Lower leg skin (tissue), 4 donors: ENCODE data around the gene RHBDF1. TPM values are rescaled to one million over a fixed set of nuclear protein-coding genes. Genes with fewer than 3 reads are reported as not detected.
A peak's percentile ranks its signal among the peaks of the same experiment; 100 is the strongest.

Experiments
- DNase-seq, 2 donors: peaks; one replicate each; pipeline ENCODE4 v3.0.0-alpha.2; 2019; ENCODE audit warnings: low spot score in 2 of 2
- H3K4me3 ChIP-seq: fragments of 200-600 bp; sonication (generic); 2 replicates; pipeline ENCODE4 v1.5.1; 2017; ENCODE audit warnings: mild to moderate bottlenecking, low read depth; ENCODE audit not compliant: poor library complexity, severe bottlenecking
- CTCF ChIP-seq, 3 donors: fragments of 450-650 bp; IDR thresholded peaks; one replicate each; pipeline ENCODE4 v1.5.1; 2016; ENCODE audit warnings: antibody characterized with exemption in 3 of 3, mild to moderate bottlenecking in 3 of 3, moderate library complexity in 2 of 3
- POLR2A ChIP-seq, 2 donors: fragments of 450-650 bp; IDR thresholded peaks; one replicate each; pipeline ENCODE4 v1.6.1; 2016 to 2017; ENCODE audit warnings: antibody characterized with exemption in 2 of 2, mild to moderate bottlenecking in 1 of 2, moderate library complexity in 1 of 2
- WGBS, 2 donors: methylation state at CpG; one replicate each; pipeline ENCODE4 v1.1.5; 2018; 5-methylcytosine and 5-hydroxymethylcytosine counted together
- intact Hi-C: fragments of 100-400 bp; cut with DNase I; formaldehyde crosslinking; loops from one replicate; pipeline ENCODE4 v1.15.0; 2023; ENCODE audit warnings: low total_unique reads
- total RNA-seq, 4 donors: library from RNA; depleted of rRNA; stranded (reverse); fragments of >200 nt; gene quantifications; one replicate each; pipeline ENCODE4 v1.1.0, GENCODE V29; 2016

Gene RHBDF1
- total RNA-seq, 4 donors from 2014 or later, result 38.6 to 45.9 (median 43.6) TPM

- WGBS, 2 donors, result 61 to 69% methylated on average over 21 of the region's 27 CpGs
- no peak for DNase-seq
- H3K4me3 ChIP-seq, result no peak overlapping the region
- TF ChIP-seq POLR2A (IDR thresholded peaks at IDR 0.05) (no peak), CTCF (IDR thresholded peaks at IDR 0.05) (no peak)
- intact Hi-C loops, result no loop called here
These were observed 4.3 kb downstream of the RHBDF1 start for GRCh38 chr16:67884-68789.

GRCh38 chr16:67183-67791 is 5.1 kb downstream of the RHBDF1 start:
- no peak overlapping the region for H3K4me3 ChIP-seq
- TF ChIP-seq POLR2A (IDR thresholded peaks at IDR 0.05) (no peak), CTCF (IDR thresholded peaks at IDR 0.05) (no peak)
- WGBS, 2 donors, result 73 to 82% methylated on average over 9 to 10 of the region's 10 CpGs
- intact Hi-C loops, result no loop called here
- no peak for DNase-seq

- TF ChIP-seq CTCF (IDR thresholded peaks at IDR 0.05) (no peak), POLR2A (IDR thresholded peaks at IDR 0.05) (no peak)
- H3K4me3 ChIP-seq, result no peak overlapping the region
- 78 to 80% methylated on average over 13 of the region's 13 CpGs for WGBS, 2 donors
- intact Hi-C loops, result no loop called here
- no peak for DNase-seq
These were observed 5.9 kb downstream of the RHBDF1 start for GRCh38 chr16:66309-67182.

GRCh38 chr16:65745-66144 is 6.7 kb downstream of the RHBDF1 start:
- DNase-seq, result peak; percentile 84 to 97
- intact Hi-C loops, result loop anchor here (2.0 kb wide), 1 partner anchor 31 kb away; no protein-coding TSS in a partner anchor
- no peak overlapping the region for H3K4me3 ChIP-seq
- WGBS, 2 donors, result 19 to 57% methylated on average over 4 to 12 of the region's 17 CpGs
- peak in 2 of 3 donors; percentile 47 to 95 for TF ChIP-seq CTCF (IDR thresholded peaks at IDR 0.05)
- no peak for TF ChIP-seq POLR2A (IDR thresholded peaks at IDR 0.05)

- TF ChIP-seq POLR2A (IDR thresholded peaks at IDR 0.05) (no peak), CTCF (IDR thresholded peaks at IDR 0.05) (no peak)
- no peak overlapping the region for H3K4me3 ChIP-seq
- intact Hi-C loops, result loop anchor here (2.0 kb wide), 1 partner anchor 32 kb away; no protein-coding TSS in a partner anchor
- DNase-seq, result no peak
- WGBS, 2 donors, result 80 to 83% methylated on average over 9 of the region's 9 CpGs
These were observed 7.5 kb downstream of the RHBDF1 start for GRCh38 chr16:64914-65255.
